HK-2 (cell line): Measurements from ENCODE around the gene LCE7A.
A peak's percentile ranks its signal among the peaks of the same experiment; 100 is the strongest.

Experiments
- DNase-seq: peaks from one replicate; pipeline ENCODE4 v3.0.0-alpha.2; 2018; ENCODE audit not compliant: unreplicated experiment

The LCE7A gene

GRCh38 chr1:152859696-152860095 lies at the start of gene LCE7A:
Gene LCE7A, plus strand, starts transcription at chr1:152859996. Its CDS starts 702 bp downstream, at chr1:152860698.
- no peak for DNase-seq

- no peak for DNase-seq
These were observed 48.7 kb upstream of the LCE7A start for GRCh38 chr1:152811050-152811449.

- DNase-seq, result no peak
These were observed 48.1 kb upstream of the LCE7A start, which contains the start of gene LCE1B for GRCh38 chr1:152811671-152812070. Gene LCE1B, plus strand, starts transcription at chr1:152811971. Its CDS starts 476 bp downstream, at chr1:152812447.

- DNase-seq, result no peak
These were observed 42.5 kb upstream of the LCE7A start for GRCh38 chr1:152817309-152817708.

- no peak for DNase-seq
These were observed 36.5 kb upstream of the LCE7A start for GRCh38 chr1:152823294-152823693.

DNA sequence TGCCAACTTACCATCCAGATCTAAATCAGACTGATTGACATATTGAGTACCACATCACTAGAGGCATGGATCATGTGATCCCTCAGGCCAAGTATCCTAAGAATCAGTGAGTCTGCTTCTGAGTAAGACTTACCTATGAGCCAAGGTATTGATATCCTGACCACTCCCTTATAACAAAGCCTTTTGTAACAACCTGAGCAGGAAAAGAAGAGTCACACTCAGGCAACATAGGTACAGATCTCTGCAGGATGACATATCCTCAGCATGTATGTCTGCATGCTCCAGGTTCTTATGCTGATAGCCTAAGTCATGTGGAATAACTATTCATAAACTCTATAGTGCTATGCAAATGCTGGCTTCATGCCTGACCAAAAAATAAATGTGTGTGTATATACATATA lies 34.8 kb upstream of the LCE7A start:
- DNase-seq, result no peak

DNA sequence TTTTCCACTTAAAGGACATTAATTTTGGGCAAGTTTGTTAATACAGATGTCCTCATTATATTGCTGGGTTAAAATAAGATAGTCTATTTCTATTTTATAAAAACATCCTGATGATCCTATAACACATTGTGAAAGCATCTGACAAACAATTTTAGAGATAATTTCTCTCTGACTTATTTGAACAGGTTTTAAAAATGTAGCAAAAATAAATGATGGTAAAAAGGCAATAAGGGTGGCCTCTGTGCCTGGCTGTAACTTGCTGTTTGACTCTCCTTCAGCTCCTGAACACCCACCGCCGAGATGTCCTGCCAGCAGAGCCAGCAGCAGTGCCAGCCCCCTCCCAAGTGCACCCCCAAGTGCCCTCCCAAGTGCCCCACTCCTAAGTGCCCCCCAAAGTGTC lies 32.6 kb upstream of the LCE7A start, which contains the start of gene LCE1A:
Gene LCE1A (plus strand): TSS at position 301 of the 400 bp plus-strand sequence. CDS start 0 bp downstream, at position 301.
- DNase-seq, result no peak

DNA sequence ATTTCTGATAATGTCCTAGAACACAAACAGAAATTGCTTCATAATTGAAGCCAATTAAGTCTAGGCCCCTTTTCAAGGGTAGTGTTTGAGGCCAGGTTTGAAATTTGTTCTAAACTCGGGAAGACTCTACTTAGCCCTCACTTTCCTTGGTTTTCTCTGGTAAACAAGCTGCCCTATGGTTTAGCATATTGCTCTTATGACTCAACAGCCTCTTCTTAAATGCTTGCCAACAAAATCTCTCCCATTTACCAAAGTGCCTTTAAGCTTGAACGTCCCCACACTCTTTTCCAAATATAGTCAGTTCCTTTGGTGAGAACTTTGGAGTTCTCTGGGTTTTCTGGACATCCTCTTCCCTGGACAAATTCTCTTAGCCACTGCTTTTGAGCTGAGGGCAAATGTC lies 22.9 kb upstream of the LCE7A start:
- no peak for DNase-seq

GRCh38 chr1:152842556-152842955 lies 17.2 kb upstream of the LCE7A start, which contains the start of gene LCE6A:
Gene LCE6A, plus strand, starts transcription at chr1:152842856. Its CDS starts 665 bp downstream, at chr1:152843521.
- no peak for DNase-seq

DNA sequence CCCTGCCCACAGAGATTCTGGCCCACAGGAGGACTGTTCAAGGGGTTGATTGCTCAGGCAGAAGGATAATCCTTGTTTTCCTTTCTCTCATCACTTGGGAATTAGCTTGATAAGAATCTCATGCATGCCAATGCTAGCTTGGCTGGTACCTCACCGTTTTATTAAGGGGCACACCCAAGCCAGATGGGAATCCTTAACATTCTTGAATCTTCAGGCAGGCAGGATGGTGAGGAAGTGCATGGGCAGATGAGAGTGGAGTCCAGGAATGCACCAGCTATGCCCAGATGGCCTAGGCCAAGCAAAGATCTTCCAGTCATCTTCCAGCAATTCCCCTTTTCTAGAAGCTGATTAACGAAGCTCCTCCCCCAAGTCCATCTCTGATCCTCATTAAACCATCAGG lies 4.1 kb upstream of the LCE7A start:
- DNase-seq, result no peak

GRCh38 chr1:152858062-152858461 lies 1.7 kb upstream of the LCE7A start:
- no peak for DNase-seq

DNA sequence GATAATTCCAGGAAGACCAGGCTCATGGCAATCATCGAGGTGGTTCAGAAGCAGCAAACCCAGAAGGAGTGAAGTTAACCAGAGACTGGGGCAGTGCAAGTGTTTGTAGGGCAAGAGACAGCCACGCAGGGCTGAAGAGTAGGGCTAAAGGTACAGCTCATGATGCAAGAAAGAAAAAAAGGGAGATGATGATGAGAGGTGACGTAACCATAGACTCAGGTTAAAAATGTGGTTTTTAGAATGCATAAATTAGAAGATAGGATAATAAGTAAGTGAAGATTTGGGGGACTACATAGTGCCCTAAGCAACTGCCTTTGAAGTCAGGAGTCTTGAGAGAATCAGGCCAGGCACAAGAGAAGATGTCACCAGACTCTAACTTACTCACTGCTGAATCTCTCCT lies 333 bp downstream of the LCE7A start:
- no peak for DNase-seq

GRCh38 chr1:152861374-152861773 lies 1.6 kb downstream of the LCE7A start:
- no peak for DNase-seq

DNA sequence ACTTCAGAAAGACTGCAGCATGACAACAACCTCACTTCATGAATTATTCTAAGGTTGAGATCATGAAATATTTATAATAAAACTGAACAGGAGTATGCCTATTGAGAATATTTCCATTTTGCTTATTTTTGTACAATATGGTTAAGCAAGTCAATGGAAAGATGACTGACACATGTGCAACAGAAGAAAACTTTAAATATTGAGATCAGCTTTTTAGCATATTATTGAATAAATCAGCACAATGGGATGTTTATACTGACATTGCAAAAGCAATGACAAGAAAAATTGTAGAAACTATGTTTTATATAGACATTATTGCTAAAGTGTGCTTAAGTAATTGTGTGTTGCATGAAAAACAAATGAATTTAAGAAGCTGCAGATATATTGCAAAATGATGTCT lies 4.6 kb downstream of the LCE7A start:
- DNase-seq, result no peak

GRCh38 chr1:152866321-152866720 lies 6.5 kb downstream of the LCE7A start:
- DNase-seq, result no peak

GRCh38 chr1:152869808-152870419 lies 10.1 kb downstream of the LCE7A start:
- peak; percentile 63 for DNase-seq

DNA sequence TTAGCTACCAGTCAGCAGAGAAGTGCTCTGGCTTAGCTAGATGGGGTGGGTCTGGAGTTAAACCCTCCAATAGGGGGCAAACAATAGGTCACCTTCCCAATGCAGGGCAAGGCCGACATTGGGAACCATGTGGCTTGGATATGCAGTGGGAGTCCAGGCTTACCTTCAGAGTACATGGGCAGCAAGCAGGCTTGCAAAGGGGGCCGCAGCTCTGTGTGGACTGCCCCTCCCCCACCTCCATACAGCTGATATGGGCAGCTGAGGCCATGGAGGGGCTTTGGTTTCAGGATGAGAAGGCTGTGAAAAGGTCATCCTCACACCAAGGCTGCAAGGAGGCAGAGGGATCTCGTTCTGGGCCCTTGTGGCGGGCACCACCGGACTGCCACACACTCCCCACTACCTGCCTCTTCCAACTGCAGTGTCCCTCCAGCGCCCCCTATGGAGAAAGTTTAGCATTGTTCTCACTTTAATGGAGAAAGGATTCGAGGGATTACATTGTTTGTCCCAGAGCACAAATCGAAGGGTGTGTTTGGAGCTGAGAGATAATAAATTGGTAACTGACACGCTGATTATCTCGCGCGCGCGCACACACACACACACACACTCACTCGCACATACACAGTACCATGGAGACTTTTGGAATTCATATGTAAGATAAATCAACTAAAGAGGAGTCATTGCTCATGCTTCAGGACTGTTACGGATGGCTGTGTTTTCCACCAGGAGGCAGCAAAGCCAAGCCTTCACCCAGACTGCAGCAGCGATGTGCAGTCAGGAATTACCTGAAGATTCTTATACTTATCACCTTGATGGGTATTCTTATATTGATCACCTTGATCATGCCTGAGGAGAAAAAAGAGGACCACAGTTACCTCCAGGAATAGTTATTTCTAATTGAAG lies 11.3 kb downstream of the LCE7A start:
- DNase-seq, result peak; percentile 8

DNA sequence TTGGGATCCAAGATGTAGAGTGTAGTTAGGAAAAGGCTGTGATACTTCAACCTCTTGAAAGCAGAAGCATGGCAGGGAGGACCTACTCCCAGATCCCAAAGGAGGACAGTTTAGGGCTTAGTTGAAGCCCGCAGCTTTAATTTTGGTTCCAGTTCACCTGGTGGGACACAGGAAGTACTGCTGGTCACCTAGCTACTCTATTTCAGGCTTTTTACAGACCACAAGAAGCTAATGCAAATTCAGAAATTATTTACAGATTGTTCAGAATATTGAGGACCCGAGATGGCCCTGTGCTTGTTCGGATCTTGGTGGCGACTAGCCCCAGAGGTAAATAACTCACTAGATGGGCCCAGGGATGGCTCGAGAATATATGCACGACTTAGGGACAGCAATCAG lies 11.9 kb downstream of the LCE7A start:
- no peak for DNase-seq

DNA sequence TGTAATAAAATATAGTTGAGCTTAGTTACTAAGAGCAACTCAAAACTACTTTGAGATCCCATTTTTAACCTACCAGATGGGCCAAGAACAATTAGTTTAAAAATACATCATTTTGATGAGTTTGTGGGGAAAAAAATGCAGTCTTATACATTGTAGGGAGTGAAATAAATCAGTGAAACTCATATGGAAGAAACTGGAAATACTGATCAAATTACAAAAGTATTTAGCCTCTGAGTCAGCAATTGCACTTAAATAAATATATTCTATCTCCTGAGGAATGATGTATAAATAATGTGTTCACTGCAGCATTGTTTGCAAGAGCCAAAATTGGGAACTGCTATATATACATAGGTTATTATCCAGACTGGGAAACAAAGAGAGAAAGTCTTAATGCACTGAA lies 13.7 kb downstream of the LCE7A start:
- no peak for DNase-seq

DNA sequence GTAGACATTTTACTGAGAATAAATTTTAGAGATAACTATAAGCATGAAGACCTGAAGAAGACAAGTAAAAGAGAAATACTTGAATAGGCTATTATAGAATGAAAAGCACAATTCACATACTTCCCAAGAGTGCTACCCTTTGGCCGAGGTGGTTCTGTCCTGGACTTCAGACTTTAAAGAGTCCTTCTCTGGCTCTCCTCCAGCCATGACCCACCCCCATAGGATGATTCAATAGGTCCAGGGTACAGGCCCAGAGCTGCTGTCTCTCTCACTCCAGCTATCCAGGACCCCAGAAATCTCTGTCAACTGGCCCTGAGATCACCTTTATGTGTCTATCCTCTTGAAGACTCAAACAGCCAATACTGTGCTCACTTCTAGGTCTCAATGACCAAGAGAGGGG lies 17.0 kb downstream of the LCE7A start:
- DNase-seq, result no peak

DNA sequence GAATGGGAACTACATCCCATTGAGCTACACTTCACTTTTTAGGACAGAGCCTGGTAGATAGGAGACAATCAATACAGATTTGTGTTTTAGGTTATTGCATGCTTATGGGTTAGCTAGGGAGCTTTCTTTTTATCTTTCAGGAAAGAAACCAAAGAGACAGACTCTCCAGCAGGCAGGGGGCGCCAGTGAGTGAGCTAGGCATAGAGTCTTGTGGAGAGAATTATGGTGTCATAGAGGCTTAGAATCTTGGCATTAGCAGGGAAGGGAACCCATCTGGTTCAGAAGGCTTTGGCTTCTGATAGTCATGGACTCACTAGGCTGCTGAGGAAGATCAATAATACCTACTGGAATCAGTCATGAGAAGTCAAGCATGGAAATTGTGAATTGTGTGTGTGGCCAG lies 18.2 kb downstream of the LCE7A start, which contains the start of gene SMCP:
Gene SMCP (plus strand): TSS at position 281 of the 400 bp plus-strand sequence. CDS start 6,101 bp downstream, outside the sequence.
- DNase-seq, result peak; percentile 3

DNA sequence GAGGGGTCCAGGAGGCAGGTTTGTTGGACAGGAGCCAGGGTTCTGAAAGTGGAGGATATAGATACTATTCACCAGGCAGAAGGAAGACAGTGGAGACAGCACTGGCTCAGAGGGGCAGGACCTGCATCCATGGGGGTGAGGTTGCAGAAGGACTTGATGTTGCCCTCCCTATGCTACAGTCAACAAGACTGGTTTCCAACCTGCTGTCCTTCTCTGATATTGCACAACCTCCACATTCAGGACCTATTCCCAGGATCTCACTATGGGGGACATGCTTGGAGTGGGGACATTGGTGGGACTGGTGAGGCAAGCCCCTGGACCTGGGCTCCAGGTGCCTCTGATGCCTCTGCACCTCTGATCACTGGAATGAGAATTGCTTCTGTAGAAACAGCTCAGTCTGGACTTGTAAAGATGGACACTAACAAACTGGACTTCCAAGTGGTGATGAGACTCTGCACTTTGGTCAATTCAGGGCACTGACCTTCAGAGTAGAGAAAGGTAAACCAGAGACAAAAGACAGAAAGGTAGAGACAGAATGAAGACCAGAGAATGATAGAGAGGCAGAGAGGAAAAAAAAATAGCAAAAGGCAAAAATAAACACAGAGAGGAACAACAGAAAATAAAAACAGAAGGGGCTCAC lies 19.9 kb downstream of the LCE7A start:
- no peak for DNase-seq
